ENCODE measurements around the gene MAP3K10. TPM values are rescaled to one million over a fixed set of nuclear protein-coding genes. Genes with fewer than 3 reads are reported as not detected.

Gene MAP3K10
- total and polyA plus RNA-seq, 9 of the 15 experiments (the other 6 are each of a cell fraction or from before 2014, with no cell fraction given): 0.01 to 8.0 (median 2.7) TPM; not detected in 1

- ATAC-seq: no peak
- peaks cover 86% of the 10 kb centered on the region; the same call in 2 of the 3 replicates for H3K36me3 ChIP-seq (ENCODE audit: control insufficient read depth, insufficient read depth, low read length)
- H3K4me2 ChIP-seq (ENCODE audit: insufficient read depth, low read length): no peak overlapping the region
- H3K9me3 ChIP-seq (replicated peaks; ENCODE audit: control insufficient read depth, insufficient read depth, low read depth, low read length): no peaks in the 10 kb centered on the region
- no peak overlapping the region for H3K27ac ChIP-seq (ENCODE audit: extremely low read depth, low read depth, low read length)
- CTCF ChIA-PET (ENCODE audit: low intra/inter-chr PET ratio): no interaction called here
- 0 out of 2 replicates have a peak, but pooled peaks have one; percentile 20 for TF ChIP-seq POLR2G (IDR thresholded peaks at IDR 0.05; ENCODE audit: low read depth, low read length)
- no peak for TF ChIP-seq ZNF778 (CRISPR knock-in tag; IDR thresholded peaks at IDR 0.05)
- 89% methylated on average over 9 of the region's 9 CpGs for WGBS (ENCODE audit: insufficient coverage, low coverage, missing lambda C conversion rate)
- H3K9ac ChIP-seq (ENCODE audit: insufficient read depth in 1 of 2, low read depth in 2 of 2, low read length in 2 of 2): no peak overlapping the region
- in situ Hi-C loops (cut with MboI): no loop called here
- DNase-seq (ENCODE audit: extremely low read depth in 1 of 4, low spot score in 3 of 4): no peak
- H3K27me3 ChIP-seq (ENCODE audit: control insufficient read depth in 2 of 2, insufficient read depth in 2 of 2, low read length in 2 of 2): no peaks in the 10 kb centered on the region
- H4K20me1 ChIP-seq (replicated peaks; ENCODE audit: control insufficient read depth, insufficient read depth, low read length): no peaks in the 10 kb centered on the region; the same call in 1 of the 2 replicates
- intact Hi-C loops (cut with micrococcal nuclease): no loop called here
- no TSS peak for BruUV-seq (replicated peaks)
- POLR2A ChIA-PET: no interaction called here
- no peak overlapping the region for H3K4me3 ChIP-seq
- H2AFZ ChIP-seq (ENCODE audit: low read depth, low read length): no peak overlapping the region
- peaks cover 0 to 22% of the 10 kb centered on the region in 2 experiments; a peak in 1 of 5 replicates for H3K4me1 ChIP-seq (replicated peaks in 1 of 2; ENCODE audit: control insufficient read depth in 2 of 2, insufficient read depth in 2 of 2, low read length in 2 of 2)
- no peaks in the 10 kb centered on the region for H3K79me2 ChIP-seq (ENCODE audit: control insufficient read depth, insufficient read depth, low read length)
- no peaks in the 10 kb centered on the region for H3K9me1 ChIP-seq (ENCODE audit: control insufficient read depth, insufficient read depth, low read length)
- FAIRE-seq: no peak
Measured at GRCh38 chr19:40238775-40239174, 47.5 kb downstream of the MAP3K10 start.

GRCh38 chr19:40239415-40240226 lies 48.4 kb downstream of the MAP3K10 start:
- Histone ChIP-seq H3K36me3 (ENCODE audit: control insufficient read depth, insufficient read depth, low read length) (peaks cover 83% of the 10 kb centered on the region; the same call in 2 of the 3 replicates), H2AFZ (ENCODE audit: low read depth, low read length) (no peak overlapping the region), H3K4me3 (no peak overlapping the region), H4K20me1 (replicated peaks; ENCODE audit: control insufficient read depth, insufficient read depth, low read length) (no peaks in the 10 kb centered on the region; the same call in 1 of the 2 replicates), H3K27me3 (ENCODE audit: control insufficient read depth in 2 of 2, insufficient read depth in 2 of 2, low read length in 2 of 2) (no peaks in the 10 kb centered on the region), H3K4me1 (replicated peaks in 1 of 2; ENCODE audit: control insufficient read depth in 2 of 2, insufficient read depth in 2 of 2, low read length in 2 of 2) (peaks cover 0 to 14% of the 10 kb centered on the region in 2 experiments; a peak in 1 of 5 replicates), H3K79me2 (ENCODE audit: control insufficient read depth, insufficient read depth, low read length) (peaks cover 4% of the 10 kb centered on the region; the same call in 1 of the 3 replicates), H3K9ac (ENCODE audit: insufficient read depth in 1 of 2, low read depth in 2 of 2, low read length in 2 of 2) (no peak overlapping the region), H3K27ac (ENCODE audit: extremely low read depth, low read depth, low read length) (no peak overlapping the region), H3K4me2 (ENCODE audit: insufficient read depth, low read length) (no peak overlapping the region), H3K9me1 (ENCODE audit: control insufficient read depth, insufficient read depth, low read length) (no peaks in the 10 kb centered on the region), H3K9me3 (replicated peaks; ENCODE audit: control insufficient read depth, insufficient read depth, low read depth, low read length) (no peaks in the 10 kb centered on the region)
- DNase-seq (ENCODE audit: extremely low read depth in 1 of 4, low spot score in 3 of 4) (no peak), FAIRE-seq (no peak), ATAC-seq (no peak)
- BruUV-seq (replicated peaks): no TSS peak
- intact Hi-C loops (cut with micrococcal nuclease) (no loop called here), in situ Hi-C loops (cut with MboI) (no loop called here)
- POLR2A ChIA-PET: interaction anchor here (0.5 kb wide), 1 partner anchor 13 kb away, joined by 3 read pairs; no protein-coding TSS in a partner anchor
- no peak for TF ChIP-seq TSHZ1 (CRISPR knock-in tag; IDR thresholded peaks at IDR 0.05)
- TF ChIP-seq ZNF778 (CRISPR knock-in tag; IDR thresholded peaks at IDR 0.05): no peak
- no peak for TF ChIP-seq SREBF1 (IDR thresholded peaks at IDR 0.05; ENCODE audit: borderline replicate concordance, low read depth, low read length)
- no peak for TF ChIP-seq ZC3H8 (IDR thresholded peaks at IDR 0.05)
- TF ChIP-seq KLF1 (tag; IDR thresholded peaks at IDR 0.05): no peak
- no peak for TF ChIP-seq PTTG1 (tag; IDR thresholded peaks at IDR 0.05; ENCODE audit: low read depth)
- no peak for TF ChIP-seq PKNOX1 (IDR thresholded peaks at IDR 0.05)
- TF ChIP-seq ATF7 (IDR thresholded peaks at IDR 0.05): no peak
- no peak for TF ChIP-seq ZNF184 (CRISPR knock-in tag; IDR thresholded peaks at IDR 0.05)
- 89% methylated on average over 12 of the region's 12 CpGs for WGBS (ENCODE audit: insufficient coverage, low coverage, missing lambda C conversion rate)
- CTCF ChIA-PET (ENCODE audit: low intra/inter-chr PET ratio): no interaction called here

All from K562 (cell line).